ENCODE measurements around the gene KIF6.
"Not testable (repeated sequence)": the region's sequence is repeated elsewhere in the genome, so short reads cannot be mapped to it uniquely, and the experiment has no call there.

KIF6 gene

DNA sequence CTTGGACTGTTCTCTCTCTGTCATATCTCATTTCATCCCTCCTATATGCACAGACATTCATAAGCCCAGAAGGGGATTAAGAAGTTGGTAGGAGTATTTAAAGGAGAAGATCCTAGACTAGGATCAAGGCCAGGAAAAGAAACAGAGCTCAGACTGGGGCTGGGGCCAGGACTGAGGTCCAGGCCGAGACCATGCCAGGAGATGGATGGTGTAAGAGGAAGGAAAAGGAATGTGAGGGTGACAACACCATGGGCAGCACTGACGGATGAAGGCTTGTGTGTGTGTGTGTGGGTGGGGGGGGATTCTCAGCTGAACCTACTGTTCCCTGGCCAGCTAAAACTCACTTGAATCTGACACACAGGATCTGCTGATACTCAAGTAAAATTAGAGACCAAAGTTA, 182.1 kb downstream of the KIF6 start:
- DNase-seq = no peak

DNA sequence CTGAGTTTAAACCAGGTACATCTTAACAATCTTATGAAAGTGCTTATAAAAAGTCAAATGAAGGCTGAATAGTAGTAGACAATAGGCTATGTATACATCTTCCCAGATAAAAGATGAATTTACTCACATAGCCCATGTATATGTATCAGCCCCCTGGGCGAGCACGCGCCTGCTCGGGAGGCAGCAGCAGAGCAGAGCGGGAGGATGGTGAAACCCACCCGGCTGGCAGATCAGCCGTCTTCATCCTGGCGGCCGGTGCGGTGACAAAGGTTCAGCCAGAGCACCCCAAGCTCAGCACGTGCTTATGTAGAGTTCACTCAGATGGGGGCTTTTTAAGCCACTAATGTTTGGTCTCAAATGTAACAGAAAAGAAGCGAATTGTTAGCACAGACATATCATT, 184.8 kb downstream of the KIF6 start:
- no peak for DNase-seq

DNA sequence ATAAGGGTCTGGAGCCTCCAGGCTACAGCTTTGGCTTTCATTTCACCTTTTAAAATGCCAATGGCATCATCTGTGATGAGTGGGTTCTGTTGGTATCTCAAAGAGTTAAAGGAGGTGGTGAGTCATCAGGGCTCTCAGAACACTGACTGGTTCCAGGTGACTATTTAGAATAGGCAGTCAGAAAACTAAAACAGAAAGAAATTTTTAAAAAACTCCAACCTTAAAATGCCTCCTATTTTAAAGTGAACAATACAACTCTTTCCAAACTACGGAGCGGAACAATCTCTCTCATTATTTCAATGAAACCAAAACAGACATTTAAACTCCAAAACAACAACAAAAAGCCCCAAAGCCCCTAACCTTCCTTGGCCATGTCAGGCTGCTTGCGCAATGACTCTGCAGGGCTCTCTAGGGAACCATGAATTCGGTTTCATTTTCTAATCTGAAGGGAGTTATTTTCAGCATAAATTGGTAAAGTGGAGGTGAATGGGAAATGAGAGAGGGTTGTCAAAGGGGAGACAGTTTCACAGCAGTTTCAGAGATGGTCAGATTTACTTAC, 194.9 kb downstream of the KIF6 start:
- DNase-seq = no peak

DNA sequence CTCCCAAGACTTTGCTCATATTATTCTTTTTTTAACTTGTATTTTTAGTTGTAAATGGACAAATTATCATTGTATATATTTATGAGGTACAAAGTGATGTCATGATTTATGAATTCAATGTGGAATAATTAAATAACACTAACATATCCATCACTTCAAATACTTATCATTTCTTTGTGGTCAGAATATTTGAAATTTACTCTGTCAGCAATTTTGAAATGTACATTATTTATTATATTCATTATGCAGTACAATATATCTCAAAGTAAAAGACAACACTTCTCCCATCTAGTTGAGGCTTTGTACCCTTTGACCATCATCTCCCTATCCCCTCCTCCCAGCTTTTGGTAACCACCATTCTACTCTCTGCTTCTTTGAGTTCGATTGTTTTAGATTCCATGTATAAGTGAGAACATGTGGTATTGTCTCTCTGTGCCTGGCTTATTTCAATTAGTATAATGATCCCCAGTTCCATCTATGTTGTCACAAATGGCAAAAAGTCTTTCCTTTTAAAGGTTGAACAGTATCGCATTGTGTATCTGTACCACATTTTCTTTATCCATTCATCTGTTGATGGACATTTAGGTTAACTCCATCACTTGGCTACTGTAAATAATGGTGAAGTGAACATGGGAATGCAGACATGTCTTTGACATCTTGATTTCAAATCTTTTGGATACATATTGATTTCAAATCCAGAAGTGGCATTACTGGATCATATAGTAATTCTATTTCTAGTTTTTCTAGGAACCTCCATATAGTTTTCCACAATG, 197.2 kb downstream of the KIF6 start:
- no peak for DNase-seq

DNA sequence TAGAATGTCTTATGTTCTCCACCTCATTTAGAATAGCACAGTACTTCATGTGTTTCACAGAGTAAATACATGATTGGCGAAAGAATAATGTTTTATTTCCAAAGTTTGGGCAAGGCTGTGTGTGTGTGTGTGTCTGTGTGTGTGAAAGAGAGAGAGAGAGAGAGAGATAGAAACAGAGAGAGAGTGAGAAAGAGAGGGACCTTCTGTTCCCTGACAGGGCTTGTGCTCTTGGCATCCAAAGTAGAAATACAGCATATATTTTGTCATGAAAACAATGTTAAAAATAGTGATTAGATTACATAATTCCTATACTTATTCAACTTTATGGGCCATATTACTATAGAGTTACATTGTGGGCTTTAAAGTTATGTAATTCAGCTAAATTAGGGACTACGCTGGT, 201.2 kb downstream of the KIF6 start:
- DNase-seq = no peak

DNA sequence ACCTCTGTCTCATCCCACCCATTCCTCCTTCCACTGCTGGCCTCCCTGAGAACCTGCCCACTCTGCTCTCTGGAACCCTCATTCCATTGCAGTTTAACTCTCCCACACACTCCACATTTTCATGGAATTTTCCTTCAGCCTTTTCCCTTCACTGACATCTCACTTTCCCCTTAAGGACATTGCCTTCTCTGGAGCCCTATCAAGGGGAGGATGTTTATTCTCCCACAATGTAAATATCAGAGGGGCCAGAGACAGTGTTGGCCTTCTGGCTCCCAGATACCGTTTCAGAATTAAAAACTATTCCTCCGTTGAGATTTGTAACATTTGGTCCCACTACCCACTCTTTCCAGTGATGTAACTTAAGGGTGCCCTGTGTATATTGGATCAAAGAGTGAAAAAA, 203.2 kb downstream of the KIF6 start:
- no peak for DNase-seq

DNA sequence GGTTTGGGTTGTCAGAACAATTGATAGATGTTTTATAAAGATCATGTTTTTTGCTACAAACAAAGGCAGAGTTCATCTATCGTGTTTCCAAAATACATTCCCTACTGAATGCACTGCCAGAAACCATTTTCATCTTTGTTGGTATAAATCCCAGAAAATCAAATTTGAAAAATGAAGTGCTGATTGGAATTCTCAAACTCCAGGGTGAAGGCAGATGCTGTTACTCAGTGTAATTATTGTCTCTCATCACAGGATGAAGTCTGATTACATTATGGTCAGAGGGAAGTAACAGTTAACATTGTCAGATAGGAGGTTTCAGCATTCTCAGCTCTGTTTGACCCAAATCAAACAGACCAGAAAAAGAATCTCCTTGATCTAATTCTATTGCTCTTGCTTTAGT, 204.3 kb downstream of the KIF6 start:
- DNase-seq = no peak

DNA sequence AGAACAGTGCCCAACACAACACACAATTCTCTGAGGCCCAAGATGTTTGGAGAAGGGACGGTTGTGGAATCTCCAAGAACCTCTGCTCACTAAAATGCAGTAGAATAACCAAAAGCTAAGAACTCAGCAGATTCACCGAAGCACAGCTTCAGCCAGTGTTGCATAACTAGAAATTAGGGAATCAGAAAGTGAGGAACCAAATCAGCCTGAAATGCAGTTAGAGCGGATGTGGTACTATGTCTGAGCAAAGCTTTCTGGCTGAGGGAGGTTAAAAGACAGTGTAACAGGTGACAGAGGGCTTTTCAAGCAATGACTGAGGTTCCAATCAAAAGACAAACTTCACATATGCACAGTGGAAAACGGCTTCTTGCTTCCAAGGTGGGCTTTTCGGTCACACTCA, 204.8 kb downstream of the KIF6 start:
- no peak for DNase-seq

DNA sequence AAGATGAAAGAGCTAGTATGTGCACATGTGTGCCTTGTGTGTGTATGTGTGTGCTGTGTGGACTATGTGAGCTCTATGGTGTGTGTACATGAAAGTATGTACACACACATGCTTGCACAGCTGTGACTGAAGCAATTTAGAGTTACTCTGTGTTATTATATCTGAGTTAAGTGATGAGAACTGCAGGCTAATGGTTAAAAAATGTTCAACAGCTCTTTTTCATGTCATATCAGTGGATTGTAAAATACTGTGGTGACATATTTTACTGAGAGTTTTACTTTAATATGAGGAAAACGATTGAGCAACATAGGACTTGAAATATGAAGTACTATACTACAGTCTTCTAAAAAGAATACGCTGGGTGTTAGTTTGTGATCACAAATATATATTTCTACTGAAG, 207.0 kb downstream of the KIF6 start:
- DNase-seq = no peak

DNA sequence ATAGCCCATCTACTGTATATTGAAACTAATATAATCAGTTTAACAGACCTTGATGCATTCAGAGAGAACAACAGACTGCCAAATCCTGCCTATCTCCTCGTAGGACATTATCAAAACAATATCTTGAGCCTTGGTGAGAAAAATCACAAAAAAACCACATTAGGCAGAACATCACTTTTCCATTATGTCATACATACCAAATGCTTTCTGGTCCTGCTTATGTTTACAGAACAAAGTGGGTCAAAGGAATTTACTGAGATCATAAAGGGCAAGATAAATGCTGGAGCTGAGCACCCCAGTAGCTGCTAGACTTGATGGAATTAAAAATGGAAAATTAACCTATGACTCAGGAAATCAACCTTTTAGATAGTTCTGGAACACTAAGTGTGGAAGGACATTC, 207.5 kb downstream of the KIF6 start:
- DNase-seq = no peak

DNA sequence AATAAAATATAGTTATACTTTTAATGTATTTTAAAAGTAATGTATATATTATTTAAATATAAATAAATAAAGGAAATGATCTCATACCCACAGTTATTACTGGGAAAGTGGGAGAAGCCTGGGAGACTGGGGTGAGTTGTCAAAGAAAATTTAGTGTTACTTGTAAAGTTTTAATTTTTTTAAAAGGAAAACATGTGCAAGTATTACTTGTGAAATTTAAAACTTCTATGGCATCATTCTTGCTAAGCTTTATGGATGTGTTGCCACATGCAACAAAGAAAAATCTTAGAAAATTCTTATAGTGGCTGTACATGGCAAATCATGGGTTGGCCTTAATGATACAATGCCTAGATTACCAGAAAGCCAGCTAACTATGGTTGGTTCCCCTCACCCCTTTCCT, 208.7 kb downstream of the KIF6 start:
- DNase-seq = no peak

DNA sequence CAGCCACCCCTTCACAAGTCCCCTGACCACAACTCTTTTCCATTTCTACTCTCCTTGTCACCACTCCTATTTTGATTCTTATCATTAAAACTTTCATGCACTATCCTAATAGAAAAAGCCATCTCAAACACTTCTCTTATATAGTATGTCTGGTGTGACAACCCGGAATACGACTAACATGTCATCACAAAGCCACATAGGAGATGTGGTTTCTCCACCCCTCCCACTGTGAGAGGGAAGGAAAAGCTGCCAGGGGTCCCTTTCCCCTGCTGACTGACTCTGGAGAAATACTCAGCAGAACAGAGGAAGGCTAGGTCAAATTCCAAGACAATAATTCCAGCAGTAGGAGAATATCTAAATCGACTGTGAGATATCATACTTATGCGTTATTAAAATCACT, 209.7 kb downstream of the KIF6 start:
- DNase-seq = no peak

DNA sequence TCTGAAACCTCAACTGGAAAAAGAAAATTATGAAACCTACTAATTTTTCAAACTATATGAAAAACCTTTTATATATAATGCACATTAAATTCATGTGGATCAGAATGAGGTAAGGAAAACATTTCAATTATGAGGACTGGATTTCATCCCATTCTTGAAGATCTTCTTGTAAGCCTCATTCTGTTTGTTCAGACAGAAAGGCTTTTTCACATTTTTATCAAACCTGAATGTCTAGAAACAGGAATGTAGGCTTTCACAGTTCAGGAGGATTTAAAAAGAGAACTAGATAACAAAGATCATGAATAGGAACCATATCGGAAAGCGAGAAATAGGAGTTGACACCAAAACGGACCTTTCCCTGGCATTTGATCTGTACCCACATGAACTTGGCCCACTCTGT, 210.2 kb downstream of the KIF6 start:
- no peak for DNase-seq

DNA sequence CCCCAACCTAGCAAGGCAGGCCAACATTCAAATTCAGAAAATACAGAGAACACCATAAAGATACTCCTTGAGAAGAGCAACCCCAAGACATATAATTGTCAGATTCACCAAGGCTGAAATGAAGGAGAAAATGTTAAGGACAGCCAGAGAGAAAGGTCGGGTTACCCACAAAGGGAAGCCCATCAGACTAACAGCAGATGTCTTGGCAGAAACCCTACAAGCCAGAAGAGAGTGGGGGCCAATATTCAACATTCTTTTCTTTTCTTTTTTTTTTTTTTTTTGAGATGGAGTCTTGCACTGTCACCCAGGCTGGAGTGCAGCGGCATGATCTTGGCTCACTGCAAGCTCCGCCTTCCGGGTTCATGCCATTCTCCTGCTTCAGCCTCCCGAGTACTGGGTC, 215.4 kb downstream of the KIF6 start:
- not testable (repeated sequence) for DNase-seq

DNA sequence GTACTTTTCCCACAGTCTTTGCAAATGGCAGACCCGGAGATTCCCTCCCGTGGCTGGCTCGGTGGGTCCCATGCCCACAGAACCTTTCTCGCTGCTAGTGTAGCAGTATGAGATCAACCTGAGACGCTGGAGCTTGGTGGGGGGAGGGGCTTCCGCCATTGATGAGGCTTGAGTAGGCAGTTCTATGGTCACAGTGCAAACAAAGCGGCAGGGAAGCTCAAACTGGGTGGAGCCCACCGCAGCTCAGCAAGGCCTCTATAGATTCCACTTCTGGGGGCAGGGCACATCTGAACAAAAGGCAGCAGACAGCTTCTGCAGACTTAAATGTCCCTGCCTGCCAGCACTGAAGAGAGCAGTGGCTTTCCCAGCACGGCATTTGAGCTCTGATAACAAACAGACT, 216.7 kb downstream of the KIF6 start:
- DNase-seq = no peak

DNA sequence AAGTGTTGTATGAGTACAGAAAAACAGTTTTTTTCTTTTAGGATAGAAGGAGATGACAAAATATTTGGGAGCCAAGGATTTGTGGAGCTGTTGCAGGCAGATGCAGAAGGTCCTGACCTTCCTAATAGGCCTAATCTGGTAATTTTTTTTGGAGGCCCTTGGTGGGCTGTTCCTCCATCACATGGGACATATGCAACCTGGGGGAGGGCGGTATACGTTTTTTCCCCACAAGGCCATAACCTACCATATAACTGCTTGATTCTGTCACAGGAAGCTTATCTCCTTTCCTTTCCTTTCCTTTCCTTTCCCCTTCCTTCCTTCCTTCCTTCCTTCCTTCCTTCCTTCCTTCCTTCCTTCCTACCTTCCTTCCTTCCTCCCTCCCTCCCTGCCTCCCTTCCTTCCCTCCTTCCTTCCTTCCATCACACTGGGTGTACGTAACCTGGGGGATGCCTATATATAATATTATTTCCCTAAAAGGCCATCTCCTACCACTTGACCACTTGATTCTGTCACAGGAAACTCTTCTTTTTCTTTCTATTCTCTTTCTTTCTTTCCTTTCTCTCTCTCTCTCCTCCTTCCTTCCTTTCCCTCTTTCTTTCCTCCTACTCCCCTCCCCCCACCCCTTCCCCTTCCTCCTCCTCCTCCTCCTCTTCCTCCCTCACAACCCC, 217.7 kb downstream of the KIF6 start:
- no peak for DNase-seq

DNA sequence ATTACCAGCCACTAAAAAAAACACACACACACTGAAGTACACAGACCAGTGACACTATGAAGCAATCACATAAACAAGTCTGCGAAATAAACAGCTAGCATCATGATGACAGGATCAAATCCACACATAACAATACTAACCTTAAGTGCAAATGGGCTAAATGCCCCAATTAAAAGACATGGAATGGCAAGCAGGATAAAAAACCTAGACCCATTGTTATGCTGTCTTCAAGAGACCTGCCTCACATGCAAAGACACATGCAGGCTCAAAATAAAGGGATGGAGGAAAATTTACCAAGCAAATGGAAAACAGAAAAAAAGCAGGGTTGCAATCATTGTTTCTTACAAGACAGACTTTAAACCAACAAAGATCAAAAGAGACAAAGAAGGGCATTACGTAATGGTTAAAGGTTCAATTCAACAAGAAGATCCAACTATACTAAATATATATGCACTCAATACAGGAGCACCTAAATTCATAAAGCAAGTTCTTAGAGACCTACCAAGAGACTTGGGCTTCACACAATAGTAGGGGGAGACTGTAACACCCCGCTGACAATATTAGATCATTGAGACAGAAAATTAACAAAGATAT, 222.7 kb downstream of the KIF6 start:
- DNase-seq = not testable (repeated sequence)

DNA sequence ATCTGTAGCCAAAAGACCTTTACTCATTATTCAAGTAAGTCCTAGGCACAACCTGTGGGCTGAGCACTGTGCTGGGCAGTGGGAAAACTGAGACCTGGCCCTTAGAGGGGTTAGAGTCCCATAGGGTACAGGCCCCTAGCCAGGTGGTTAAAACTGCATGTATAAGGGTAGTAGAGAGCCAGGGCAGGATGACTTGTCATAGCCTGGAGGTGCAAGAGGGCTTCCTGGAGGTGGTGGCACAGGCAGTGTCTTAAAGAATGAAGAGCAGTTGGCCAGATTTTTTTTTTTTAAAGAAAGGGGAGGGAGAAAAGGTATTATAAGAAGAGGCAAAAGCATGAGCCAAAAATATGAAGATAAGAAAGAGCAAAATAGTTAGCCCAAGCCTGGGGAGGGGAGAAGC, 226.2 kb downstream of the KIF6 start:
- no peak for DNase-seq

DNA sequence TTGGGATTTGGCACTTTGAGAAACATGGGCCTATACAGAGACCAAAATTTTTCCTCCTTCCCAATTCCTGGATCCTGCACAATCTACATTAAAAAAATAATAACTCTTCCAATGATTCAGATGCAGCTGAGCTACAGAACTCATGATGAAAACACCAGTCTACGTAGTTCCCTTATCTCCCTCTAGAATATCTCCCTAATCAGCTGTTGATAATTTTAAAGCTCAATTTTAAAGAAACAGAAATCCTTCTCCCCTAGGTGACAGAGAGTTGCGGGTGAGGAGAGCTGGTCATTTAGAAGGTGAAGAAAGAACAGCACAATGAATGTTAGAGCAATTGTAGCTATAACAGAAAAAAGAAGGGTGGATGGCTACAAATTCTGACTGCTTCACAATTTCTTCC, 227.1 kb downstream of the KIF6 start:
- no peak for DNase-seq

DNA sequence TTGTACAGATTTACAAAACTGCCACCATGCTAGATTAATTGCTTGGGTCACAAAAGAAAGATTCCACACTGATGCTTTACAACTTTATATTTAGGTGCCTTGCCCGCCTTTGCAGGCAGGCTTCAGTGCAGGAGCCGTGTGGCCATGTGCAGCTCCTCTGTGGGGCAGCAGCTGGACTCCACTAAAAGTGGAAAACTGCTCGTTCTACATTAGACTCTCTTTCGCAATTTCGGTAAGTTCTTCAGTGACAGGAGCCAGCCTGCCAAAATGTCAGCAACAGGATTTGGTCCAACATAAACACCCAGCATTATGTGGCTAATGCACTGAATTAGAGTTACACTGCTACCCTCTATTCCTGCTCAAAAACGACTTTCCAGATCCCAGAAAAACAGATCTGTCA, 228.3 kb downstream of the KIF6 start:
- no peak for DNase-seq

DNA sequence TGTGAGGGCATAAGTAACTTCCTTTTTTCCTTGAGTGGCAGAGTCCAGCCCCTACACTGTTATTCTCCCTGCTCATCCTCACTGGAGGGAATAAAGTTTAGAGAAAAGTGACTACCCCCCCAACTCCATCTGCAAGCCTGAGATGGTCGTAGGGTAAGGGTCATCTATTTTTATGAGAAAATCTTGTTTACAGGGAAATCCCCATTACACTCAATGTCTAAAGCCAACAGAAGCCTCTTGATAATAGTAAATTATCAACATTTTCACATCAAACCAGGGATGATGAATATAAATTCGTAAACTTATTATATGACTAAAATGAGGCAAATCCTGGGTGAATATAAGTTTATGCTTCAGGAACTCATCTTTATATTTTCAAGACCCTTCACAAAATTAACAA, 228.8 kb downstream of the KIF6 start:
- DNase-seq = no peak

DNA sequence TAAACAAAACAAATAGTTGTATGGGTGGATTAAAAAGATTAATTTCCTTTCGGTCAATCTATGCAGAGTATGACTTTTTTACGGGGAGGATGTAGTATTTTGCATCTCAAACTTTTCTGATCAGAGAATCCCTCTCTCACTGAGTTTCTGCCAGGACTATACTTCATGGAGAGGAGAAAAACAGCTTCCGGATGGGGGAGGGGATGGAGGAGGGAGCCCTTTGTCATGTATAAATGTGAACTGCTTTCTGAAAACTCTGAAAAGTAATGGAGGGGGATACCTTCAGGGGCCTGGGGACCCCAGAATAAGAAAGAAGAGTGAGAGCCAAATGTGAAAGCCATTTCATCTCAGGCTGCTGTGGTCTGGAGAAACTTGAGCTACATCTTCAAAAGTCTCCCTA, 229.6 kb downstream of the KIF6 start:
- DNase-seq = no peak

DNA sequence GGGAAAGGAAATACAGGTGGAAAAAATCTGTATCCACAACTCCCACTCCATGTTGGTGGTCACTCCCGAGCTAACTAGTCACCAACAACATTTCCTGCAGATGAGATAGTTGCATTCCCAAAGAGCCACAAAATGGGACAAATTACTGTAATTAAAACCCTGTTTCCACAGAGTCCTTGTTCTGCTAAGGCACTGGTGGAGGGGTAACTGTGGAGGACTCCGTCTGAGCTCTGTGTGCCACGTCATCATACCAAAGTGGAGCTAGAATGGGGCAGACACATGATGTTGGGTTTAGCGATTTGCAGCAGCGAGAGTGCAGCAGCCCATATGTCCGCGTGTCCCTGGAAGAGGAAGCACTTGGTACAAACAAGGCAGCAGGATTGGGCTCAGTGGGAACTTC, 230.2 kb downstream of the KIF6 start:
- DNase-seq = no peak

DNA sequence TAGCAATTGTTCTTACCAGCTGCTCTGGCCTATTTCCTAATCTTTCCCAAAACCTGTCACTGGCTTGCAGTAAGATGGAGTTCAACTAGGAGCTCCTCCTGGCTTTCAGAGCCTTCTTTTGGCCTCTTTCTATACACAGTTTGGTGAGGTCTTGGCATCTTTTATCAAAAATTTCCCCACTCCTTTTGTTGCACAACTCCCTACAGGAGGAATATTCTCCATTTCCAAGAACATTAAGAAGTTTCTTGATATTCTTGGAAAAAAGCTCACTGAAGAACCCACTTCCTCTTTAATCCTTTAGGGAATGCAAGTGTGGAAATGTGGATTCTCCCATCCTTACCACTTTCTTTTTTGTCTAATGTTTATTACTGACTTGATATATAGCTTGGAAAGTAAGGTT, 231.4 kb downstream of the KIF6 start:
- no peak for DNase-seq

Measured in CD4-positive, alpha-beta T cell treated with Interleukin-4 for 1 hour (primary cell).